ENCODE results near the gene C5orf24. TPM values are rescaled to one million over a fixed set of nuclear protein-coding genes. Genes with fewer than 3 reads are reported as not detected.

C5orf24 gene
- total and polyA plus RNA-seq, 8 donors, result 6.0 to 17.2 (median 13.8) TPM

- ATAC-seq (no peak), DNase-seq (no peak), FAIRE-seq (no peak)
- Histone ChIP-seq H3K36me3 (peaks cover 6 to 29% (median 7%) of the 10 kb centered on the region in 3 donors), H3K27ac (no peak overlapping the region), H3K4me1 (no peaks in the 10 kb centered on the region), H3K27me3 (no peaks in the 10 kb centered on the region), H3K4me3 (no peak overlapping the region), H3K9me3 (no peaks in the 10 kb centered on the region)
- intact Hi-C loops (cut with DNase I), result no loop called here
- WGBS, 2 donors, result 69 to 72% methylated on average over 4 of the region's 4 CpGs
- TF ChIP-seq, protein P1, sequence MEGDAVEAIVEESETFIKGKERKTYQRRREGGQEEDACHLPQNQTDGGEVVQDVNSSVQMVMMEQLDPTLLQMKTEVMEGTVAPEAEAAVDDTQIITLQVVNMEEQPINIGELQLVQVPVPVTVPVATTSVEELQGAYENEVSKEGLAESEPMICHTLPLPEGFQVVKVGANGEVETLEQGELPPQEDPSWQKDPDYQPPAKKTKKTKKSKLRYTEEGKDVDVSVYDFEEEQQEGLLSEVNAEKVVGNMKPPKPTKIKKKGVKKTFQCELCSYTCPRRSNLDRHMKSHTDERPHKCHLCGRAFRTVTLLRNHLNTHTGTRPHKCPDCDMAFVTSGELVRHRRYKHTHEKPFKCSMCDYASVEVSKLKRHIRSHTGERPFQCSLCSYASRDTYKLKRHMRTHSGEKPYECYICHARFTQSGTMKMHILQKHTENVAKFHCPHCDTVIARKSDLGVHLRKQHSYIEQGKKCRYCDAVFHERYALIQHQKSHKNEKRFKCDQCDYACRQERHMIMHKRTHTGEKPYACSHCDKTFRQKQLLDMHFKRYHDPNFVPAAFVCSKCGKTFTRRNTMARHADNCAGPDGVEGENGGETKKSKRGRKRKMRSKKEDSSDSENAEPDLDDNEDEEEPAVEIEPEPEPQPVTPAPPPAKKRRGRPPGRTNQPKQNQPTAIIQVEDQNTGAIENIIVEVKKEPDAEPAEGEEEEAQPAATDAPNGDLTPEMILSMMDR (IDR thresholded peaks at IDR 0.05), result no peak
These were observed 28.8 kb upstream of the C5orf24 start for GRCh38 chr5:134817006-134817405.

DNA sequence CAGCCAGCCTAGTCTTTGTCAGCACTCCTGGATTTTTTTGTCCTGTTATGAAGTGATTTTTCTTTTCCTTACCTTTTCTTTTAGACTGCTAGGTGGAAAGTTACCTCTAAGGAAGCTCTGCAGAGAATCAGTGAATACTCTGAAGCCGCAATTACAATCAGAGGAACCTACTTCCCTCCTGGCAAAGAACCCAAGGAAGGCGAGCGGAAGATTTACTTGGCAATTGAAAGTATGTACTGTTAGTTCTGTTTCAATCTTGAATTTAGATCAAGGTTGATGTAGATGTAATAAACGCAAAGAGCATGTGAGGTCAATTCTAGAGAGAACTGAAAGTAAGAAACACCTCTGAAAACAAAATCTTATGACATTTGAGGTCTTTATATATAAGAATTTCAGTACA lies 27.0 kb upstream of the C5orf24 start:
- H3K27me3 ChIP-seq, result no peaks in the 10 kb centered on the region
- DNase-seq (no peak), FAIRE-seq (no peak), ATAC-seq (no peak)
- WGBS, 2 donors, result 89 to 90% methylated on average over 4 of the region's 4 CpGs
- H3K36me3 ChIP-seq, result peaks cover 7 to 38% (median 8%) of the 10 kb centered on the region in 3 donors
- no peak overlapping the region for H3K4me3 ChIP-seq
- no peaks in the 10 kb centered on the region for H3K4me1 ChIP-seq
- H3K9me3 ChIP-seq, result no peaks in the 10 kb centered on the region
- intact Hi-C loops (cut with DNase I), result no loop called here
- TF ChIP-seq, protein P1 (IDR thresholded peaks at IDR 0.05), result no peak
- no peak overlapping the region for H3K27ac ChIP-seq

DNA sequence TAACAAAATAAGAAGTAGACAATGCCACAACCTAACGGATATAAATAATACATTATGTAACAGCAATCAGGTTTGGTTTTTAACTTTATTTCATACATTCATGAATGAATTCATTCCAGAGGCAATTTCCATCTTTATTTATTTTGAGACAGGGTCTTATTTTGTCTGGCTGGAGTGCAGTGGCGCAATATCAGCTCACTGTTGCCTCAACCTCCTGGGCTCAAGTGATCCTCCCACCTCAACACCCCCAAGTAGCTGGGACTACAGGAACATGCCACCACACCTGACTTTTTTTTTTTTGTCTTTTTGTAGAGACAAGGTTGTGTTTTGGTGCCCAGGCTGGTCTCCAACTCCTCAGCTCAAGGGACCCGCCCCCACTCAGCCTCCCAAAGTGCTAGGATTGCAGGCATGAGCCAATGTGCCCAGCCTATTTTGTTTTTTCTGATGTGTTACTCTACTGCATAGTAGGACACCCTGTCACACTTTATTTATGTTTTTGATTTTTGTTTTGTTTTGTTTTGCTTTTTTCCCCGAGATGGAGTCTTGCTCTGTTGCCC lies 26.3 kb upstream of the C5orf24 start:
- Histone ChIP-seq H3K36me3 (peaks cover 7 to 38% (median 8%) of the 10 kb centered on the region in 3 donors), H3K9me3 (no peaks in the 10 kb centered on the region), H3K27ac (no peak overlapping the region), H3K4me3 (no peak overlapping the region), H3K27me3 (no peaks in the 10 kb centered on the region), H3K4me1 (no peaks in the 10 kb centered on the region)
- no peak for FAIRE-seq
- 94 to 98% methylated on average over 4 of the region's 4 CpGs for WGBS, 2 donors
- no peak for DNase-seq
- intact Hi-C loops (cut with DNase I), result no loop called here
- ATAC-seq, result no peak
- TF ChIP-seq, protein P1 (IDR thresholded peaks at IDR 0.05), result no peak

GRCh38 chr5:134821841-134822240 lies 23.9 kb upstream of the C5orf24 start:
- FAIRE-seq (no peak), ATAC-seq (no peak), DNase-seq (no peak)
- Histone ChIP-seq H3K27me3 (no peaks in the 10 kb centered on the region), H3K4me3 (no peak overlapping the region), H3K27ac (no peak overlapping the region), H3K4me1 (no peaks in the 10 kb centered on the region), H3K36me3 (peaks cover 7 to 38% (median 8%) of the 10 kb centered on the region in 3 donors), H3K9me3 (no peaks in the 10 kb centered on the region)
- intact Hi-C loops (cut with DNase I), result no loop called here
- 84 to 86% methylated on average over 7 of the region's 7 CpGs for WGBS, 2 donors
- TF ChIP-seq, protein P1 (IDR thresholded peaks at IDR 0.05), result no peak

GRCh38 chr5:134824681-134825080 lies 21.1 kb upstream of the C5orf24 start:
- Histone ChIP-seq H3K4me1 (no peaks in the 10 kb centered on the region), H3K36me3 (peaks cover 0 to 18% (median 3%) of the 10 kb centered on the region in 3 donors), H3K27me3 (no peaks in the 10 kb centered on the region), H3K4me3 (no peak overlapping the region), H3K27ac (no peak overlapping the region), H3K9me3 (no peaks in the 10 kb centered on the region)
- intact Hi-C loops (cut with DNase I), result no loop called here
- TF ChIP-seq, protein P1 (IDR thresholded peaks at IDR 0.05), result no peak
- no peak for DNase-seq
- FAIRE-seq, result no peak
- ATAC-seq, result no peak
- 98 to 100% methylated on average over 1 of the region's 1 CpG for WGBS, 2 donors
